ENCODE measurements around the gene SLC6A3.

Gene SLC6A3

GRCh38 chr5:1445313-1445688, at the start of gene SLC6A3:
SLC6A3 (minus strand) TSS chr5:1445440; CDS start chr5:1443197, 2,243 bp downstream.
- no peak for TF ChIP-seq CTCF (IDR thresholded peaks at IDR 0.05)

GRCh38 chr5:1493941-1494340, 48.7 kb upstream of the SLC6A3 start:
- TF ChIP-seq CTCF (IDR thresholded peaks at IDR 0.05): no peak

GRCh38 chr5:1493413-1493812, 48.2 kb upstream of the SLC6A3 start:
- TF ChIP-seq CTCF (IDR thresholded peaks at IDR 0.05): no peak

GRCh38 chr5:1492757-1493156, 47.5 kb upstream of the SLC6A3 start:
- no peak for TF ChIP-seq CTCF (IDR thresholded peaks at IDR 0.05)

GRCh38 chr5:1490376-1490775, 45.1 kb upstream of the SLC6A3 start:
- TF ChIP-seq CTCF (IDR thresholded peaks at IDR 0.05): no peak

GRCh38 chr5:1489754-1490153, 44.5 kb upstream of the SLC6A3 start:
- TF ChIP-seq CTCF (IDR thresholded peaks at IDR 0.05): no peak

GRCh38 chr5:1488882-1489680, 43.8 kb upstream of the SLC6A3 start:
- no peak for TF ChIP-seq CTCF (IDR thresholded peaks at IDR 0.05)

Data from LNCAP (cell line).